Stimulated activated CD8-positive, alpha-beta memory T cell treated with anti-CD3 and anti-CD28 coated beads, Interleukin-2, amount 100 ng/mL, for 1 hour (primary cell): ENCODE data around the gene HNRNPH3.

ENCODE experiments used
- DNase-seq, 2 donors: peaks; one replicate each; pipeline ENCODE4 v3.0.0-alpha.2; 2020; ENCODE audit warnings: low read depth in 2 of 2

The HNRNPH3 gene

GRCh38 chr10:68330852-68331454 is 911 bp upstream of the HNRNPH3 start:
- DNase-seq: no peak

- DNase-seq: peak; percentile 17 to 20
These were observed 594 bp downstream of the HNRNPH3 start, which contains the start of gene PBLD for GRCh38 chr10:68332259-68333057. PBLD (minus strand) TSS chr10:68332928; CDS start chr10:68306844, 26,084 bp downstream.

- DNase-seq: no peak
These were observed 1.2 kb downstream of the HNRNPH3 start for GRCh38 chr10:68333058-68333395.

- DNase-seq: no peak
These were observed 1.9 kb downstream of the HNRNPH3 start for GRCh38 chr10:68333440-68334431.

- no peak for DNase-seq
These were observed 3.0 kb downstream of the HNRNPH3 start for GRCh38 chr10:68334672-68335467.

- DNase-seq: no peak
These were observed 5.0 kb downstream of the HNRNPH3 start for GRCh38 chr10:68336754-68337351.

- DNase-seq: no peak
These were observed 8.7 kb downstream of the HNRNPH3 start for GRCh38 chr10:68340358-68341080.

- DNase-seq: no peak
These were observed 11.1 kb downstream of the HNRNPH3 start for GRCh38 chr10:68342909-68343516.

- no peak for DNase-seq
These were observed 13.8 kb downstream of the HNRNPH3 start for GRCh38 chr10:68345621-68346020.

- DNase-seq: no peak
These were observed 14.9 kb downstream of the HNRNPH3 start for GRCh38 chr10:68346774-68347173.

- no peak for DNase-seq
These were observed 16.4 kb downstream of the HNRNPH3 start for GRCh38 chr10:68348265-68348741.

GRCh38 chr10:68353537-68353936 is 21.7 kb downstream of the HNRNPH3 start:
- no peak for DNase-seq

- no peak for DNase-seq
These were observed 27.3 kb downstream of the HNRNPH3 start for GRCh38 chr10:68359189-68359588.

GRCh38 chr10:68362590-68362989 is 30.7 kb downstream of the HNRNPH3 start:
- no peak for DNase-seq

GRCh38 chr10:68364101-68364886 is 32.4 kb downstream of the HNRNPH3 start:
- no peak for DNase-seq

GRCh38 chr10:68365611-68366010 is 33.7 kb downstream of the HNRNPH3 start:
- no peak for DNase-seq

GRCh38 chr10:68366600-68366999 is 34.7 kb downstream of the HNRNPH3 start:
- no peak for DNase-seq

GRCh38 chr10:68367121-68367520 is 35.3 kb downstream of the HNRNPH3 start:
- no peak for DNase-seq

GRCh38 chr10:68371604-68372003 is 39.7 kb downstream of the HNRNPH3 start:
- DNase-seq: no peak
